Stimulated activated CD4-positive, alpha-beta T cell treated with anti-CD3 and anti-CD28 coated beads, Interleukin-4, amount 100 ng/mL, for 48 hours (primary cell): ENCODE results near the gene TRPM3.

ENCODE experiments used
- DNase-seq, 2 donors: peaks; one replicate each; pipeline ENCODE4 v3.0.0-alpha.2; 2020; ENCODE audit warnings: low read depth in 2 of 2

Gene TRPM3

GRCh38 chr9:70887826-70888225, 233.6 kb downstream of the TRPM3 start:
- no peak for DNase-seq

- DNase-seq, result no peak
Observed at GRCh38 chr9:70883963-70884793, 237.2 kb downstream of the TRPM3 start.

DNA sequence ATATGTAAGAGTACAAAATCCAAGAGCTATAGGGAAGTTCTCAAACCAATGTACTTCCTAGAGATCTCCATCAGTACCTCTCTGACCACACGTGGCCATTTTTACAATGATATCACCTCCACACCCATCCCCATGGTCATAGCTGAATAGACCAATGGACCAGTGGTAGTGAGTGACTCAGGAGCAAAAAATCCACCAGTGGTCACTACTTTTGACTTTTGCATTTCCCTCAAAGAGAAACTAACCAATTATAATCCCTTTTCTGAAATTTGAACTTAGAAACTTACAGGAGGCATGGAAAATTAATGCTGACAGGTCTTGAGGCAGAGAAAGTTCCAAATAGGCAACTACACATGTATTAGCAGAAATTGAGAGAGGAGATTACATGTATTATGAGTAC, 238.4 kb downstream of the TRPM3 start:
- no peak for DNase-seq

DNA sequence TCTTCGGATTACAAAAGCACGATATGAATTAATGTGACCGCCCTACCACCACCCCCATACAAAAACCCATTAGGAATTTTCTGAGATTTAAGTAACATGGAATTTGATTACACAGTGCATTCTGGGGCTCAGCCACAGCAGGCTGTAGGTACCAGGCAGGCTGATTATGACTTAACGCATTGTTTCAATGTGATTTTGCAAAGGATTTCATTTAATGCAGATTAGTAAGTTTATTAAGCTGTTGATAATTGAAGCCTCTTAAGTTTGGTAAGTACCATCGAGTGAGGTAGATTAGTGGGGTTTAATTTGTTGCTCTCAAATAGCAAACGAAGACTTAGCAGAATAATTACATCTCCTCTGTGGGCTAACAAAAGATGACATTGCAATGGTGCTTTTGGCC, 240.1 kb downstream of the TRPM3 start:
- no peak for DNase-seq

- no peak for DNase-seq
Observed at GRCh38 chr9:70880535-70880934, 240.9 kb downstream of the TRPM3 start.

GRCh38 chr9:70878576-70878975, 242.8 kb downstream of the TRPM3 start:
- DNase-seq, result no peak

DNA sequence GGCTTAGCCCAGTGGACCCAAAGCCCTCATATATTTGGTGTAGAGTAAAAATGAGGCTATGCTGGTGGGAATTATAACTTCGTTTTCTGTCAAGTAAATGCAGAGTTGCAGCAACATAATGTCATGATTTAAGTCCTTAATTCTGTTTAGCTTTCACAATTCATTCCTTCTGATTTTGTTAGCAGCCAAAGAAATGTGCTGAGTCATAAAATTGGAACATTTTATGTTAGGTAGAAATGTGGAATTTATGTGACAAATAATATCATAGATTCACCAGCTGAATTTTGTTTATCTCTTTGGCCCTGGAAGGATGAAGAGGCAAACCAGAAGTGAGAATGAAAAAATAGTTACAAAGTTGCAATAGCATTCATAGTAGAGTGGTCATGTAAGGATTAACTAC, 247.0 kb downstream of the TRPM3 start:
- no peak for DNase-seq

GRCh38 chr9:70873506-70873905, 247.9 kb downstream of the TRPM3 start:
- no peak for DNase-seq

DNA sequence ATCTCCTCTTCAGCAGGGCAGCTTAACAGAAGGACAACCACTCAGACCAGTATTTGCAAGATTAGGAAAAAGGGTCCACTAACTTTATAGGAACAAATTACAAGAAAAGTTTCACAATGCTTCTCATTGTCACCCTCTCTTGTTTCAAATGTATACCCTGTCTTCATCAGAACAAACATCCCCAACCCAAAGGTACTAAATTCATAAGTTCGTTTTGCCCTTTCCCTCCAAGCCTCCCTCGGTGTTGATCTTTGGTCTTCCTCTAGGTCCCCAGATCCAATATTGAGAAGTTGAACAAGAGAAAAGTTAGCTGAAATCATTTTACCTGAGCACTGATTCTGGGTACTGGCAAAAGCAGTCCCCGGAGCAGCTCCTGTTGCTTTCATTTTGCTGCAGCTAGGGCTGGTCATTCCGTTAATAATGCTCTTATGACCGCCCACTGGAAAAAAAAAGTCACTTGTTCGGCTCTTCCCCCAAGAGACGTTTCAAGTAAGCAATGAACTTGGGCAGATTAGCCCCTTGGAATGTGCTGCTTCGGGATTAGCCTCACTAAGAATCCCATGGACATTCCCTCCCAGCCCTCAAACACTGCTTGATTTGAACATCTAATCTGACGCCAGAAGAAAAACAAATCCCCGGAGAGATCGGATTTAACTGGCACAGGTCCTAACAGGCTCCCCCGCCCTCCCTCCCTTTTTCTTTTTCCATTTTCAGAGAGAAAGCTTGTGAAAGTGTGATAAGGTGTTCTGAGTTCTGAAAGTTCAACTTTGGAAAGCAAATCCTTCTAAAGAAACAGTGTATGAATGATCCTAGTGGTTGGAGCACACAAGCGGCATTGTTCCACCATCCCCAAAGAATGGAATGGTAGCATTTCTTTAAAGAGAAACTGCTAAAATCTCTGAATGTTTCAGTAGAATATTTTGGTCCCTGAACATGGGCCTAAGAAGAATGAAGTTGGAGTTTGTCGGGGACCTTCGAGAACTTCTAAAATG, 252.5 kb downstream of the TRPM3 start:
- no peak for DNase-seq

GRCh38 chr9:70868041-70868440, 253.4 kb downstream of the TRPM3 start:
- DNase-seq, result no peak

GRCh38 chr9:70865471-70865870, 255.9 kb downstream of the TRPM3 start:
- DNase-seq, result no peak

DNA sequence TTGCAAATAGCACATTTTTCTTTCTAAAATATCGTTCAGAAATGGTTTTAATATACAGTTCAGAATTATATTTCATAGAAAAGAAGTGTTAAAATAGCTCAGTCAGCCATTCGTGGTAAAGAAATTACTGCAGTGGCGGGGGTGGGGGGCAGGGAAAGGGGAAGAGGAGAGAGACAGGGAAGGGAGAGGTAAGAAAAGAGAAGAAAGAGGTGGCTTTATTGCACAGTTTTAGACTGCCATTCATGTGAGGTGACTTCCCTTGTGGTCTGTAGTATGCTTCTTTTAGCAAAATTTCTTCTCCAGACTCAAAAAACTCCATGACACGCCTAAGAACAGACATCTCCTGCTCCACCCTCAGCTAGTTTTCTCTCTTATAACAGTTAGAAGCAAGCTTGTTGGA, 259.6 kb downstream of the TRPM3 start:
- no peak for DNase-seq

DNA sequence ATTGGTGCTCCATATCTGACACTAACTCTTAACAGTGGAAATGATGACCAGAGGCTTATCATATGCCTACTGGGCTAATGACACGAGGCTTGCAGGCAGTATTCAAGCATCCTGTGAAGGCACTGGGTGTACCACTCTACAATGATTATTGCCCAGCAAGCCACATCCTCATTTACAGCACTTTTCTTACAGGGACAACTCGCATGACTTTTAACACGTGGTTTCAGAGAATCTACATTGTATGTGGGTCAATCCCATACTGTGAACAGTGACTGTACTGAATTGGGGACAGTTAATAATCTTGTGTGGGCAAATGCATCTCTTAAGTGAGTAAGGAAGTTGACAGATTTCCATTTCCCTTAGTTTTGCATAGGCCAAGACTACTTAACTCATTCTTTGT, 260.0 kb downstream of the TRPM3 start:
- no peak for DNase-seq

GRCh38 chr9:70859694-70860093, 261.7 kb downstream of the TRPM3 start:
- no peak for DNase-seq

DNA sequence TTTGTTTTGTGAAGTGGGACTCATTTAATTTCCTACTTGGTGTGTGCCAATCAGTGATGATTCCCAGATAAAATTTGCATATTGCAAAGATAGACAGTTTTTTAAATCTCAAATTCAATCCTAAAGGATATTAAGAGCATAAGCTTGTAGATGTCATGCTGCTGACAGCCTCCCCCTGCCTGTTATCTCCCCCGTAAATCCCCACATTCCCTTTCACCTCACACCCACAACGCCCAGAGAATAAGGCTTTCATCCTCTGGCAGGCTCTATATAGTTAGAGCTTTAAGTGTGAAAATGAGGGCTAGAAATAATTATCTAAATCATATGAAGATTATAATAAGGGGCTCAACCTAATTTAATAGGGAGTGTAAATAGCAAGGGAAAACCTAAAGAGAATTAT, 265.0 kb downstream of the TRPM3 start:
- DNase-seq, result no peak

- DNase-seq, result no peak
Observed at GRCh38 chr9:70852711-70853240, 268.6 kb downstream of the TRPM3 start.

DNA sequence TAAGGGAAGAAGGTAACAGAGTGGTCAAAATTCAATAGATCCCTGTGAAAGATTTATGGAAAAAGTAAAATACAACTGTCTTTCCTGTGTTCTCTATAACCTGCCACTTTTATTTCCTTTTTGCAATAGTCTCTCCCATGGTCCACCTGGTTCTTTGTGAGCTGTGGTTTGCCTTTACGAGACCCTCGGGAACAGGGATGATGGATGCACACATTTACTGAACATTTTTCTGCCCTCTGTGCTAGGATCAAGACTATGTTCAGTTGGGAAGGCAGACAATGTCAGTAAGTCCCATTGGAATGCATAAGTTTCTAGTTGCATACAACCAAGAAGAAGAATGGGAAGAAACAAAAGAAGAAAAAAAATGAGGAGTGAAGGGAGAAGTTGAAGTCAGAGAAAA, 281.2 kb downstream of the TRPM3 start:
- no peak for DNase-seq

DNA sequence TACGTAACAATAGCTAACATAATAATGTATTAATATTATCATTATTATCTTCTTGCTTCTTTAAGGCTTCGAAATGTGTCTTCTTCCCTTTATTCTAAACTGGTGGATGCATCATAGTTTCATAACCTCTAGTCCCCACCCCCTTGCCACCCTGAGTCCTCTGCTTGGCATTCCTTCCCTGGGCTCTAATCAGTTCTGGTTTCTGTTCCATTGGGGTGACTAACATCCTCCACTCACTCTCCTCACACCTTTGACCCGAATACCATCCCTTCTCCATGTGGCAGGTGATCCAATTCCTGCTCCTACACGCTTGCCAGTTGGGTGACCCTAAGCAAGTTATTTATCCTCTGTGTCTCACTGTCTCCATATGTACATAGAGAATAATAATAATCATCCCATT, 286.1 kb downstream of the TRPM3 start:
- DNase-seq, result no peak

GRCh38 chr9:70832492-70832891, 288.9 kb downstream of the TRPM3 start:
- no peak for DNase-seq

DNA sequence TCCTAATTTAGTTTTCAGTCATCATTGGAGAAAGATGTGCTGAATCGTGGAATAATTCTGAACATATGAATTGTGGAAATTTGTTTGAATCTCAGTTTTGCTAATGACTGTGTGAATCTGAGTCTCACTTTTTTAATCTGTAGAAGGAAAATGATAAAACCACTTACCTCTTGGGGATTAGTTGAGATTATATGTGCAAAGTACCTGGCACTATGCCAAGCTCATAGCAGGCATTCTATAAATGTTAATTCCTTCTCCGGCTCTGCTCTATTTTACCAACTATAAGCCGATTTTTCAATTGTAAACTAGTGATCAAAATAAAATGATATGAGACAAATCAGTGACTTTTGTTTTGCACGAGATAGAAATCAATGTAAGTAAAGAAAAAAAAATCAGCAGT, 290.8 kb downstream of the TRPM3 start:
- DNase-seq, result no peak

- DNase-seq, result no peak
Observed at GRCh38 chr9:70829591-70830265, 291.7 kb downstream of the TRPM3 start.

DNA sequence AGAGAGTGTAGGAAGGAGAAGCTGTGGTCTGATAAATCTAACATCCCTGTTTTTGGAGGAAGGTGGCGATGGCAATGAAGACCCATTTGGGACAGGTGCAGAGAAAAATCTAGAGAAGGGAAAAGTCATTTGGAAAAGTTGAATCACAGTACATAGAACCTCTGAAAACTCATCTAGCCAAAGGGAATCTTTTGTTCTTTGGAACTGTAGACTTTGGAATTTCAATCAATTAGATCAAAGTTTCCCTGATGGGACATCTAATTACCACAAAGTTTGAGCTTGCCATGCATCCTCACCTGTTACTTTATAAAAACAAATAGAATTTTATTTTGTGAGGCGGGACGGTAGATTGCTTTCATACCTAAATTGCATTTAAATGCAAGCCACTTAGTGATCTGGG, 294.9 kb downstream of the TRPM3 start:
- no peak for DNase-seq
